Common myeloid progenitor, CD34-positive (primary cell): ENCODE data around the gene B4GALT6.

ENCODE experiments used
- CTCF ChIA-PET: fragments of 350-600 bp; sonication (Branson Sonifier 250); formaldehyde crosslinking; loops from one replicate; lab custom pipeline; 2021; ENCODE audit warnings: antibody characterized with exemption; lab: Charles Lee
- POLR2A ChIA-PET: fragments of 350-600 bp; sonication (Branson Sonifier 250); formaldehyde crosslinking; loops from one replicate; lab custom pipeline; 2021; ENCODE audit warnings: antibody characterized with exemption; lab: Charles Lee
- DNase-seq, 3 donors: peaks; one replicate each; pipeline versions ENCODE4 v3.0.0 to v3.0.0-alpha.2; 2013
- H3K27ac ChIP-seq, 2 experiments: 1 replicate in 1 of 2; 2 replicates in 1 of 2; pipeline ENCODE4 v1.7.0; 2013; ENCODE audit warnings: inconsistent platforms in 2 of 2, low read length in 2 of 2, mild to moderate bottlenecking in 2 of 2, low read depth in 1 of 2, moderate library complexity in 1 of 2; ENCODE audit not compliant: severe bottlenecking in 2 of 2, insufficient read depth in 1 of 2, poor library complexity in 1 of 2
- H3K27me3 ChIP-seq, 5 experiments: replicated peaks in 2 of 5; 1 replicate in 3 of 5; 2 replicates in 2 of 5; pipeline versions ENCODE4 v1.6.1 to v1.7.0; 2013; ENCODE audit warnings: low read length in 4 of 5, mild to moderate bottlenecking in 2 of 5, moderate library complexity in 2 of 5, inconsistent platforms in 1 of 5; ENCODE audit not compliant: insufficient read depth in 5 of 5, control insufficient read depth in 4 of 5
- H3K36me3 ChIP-seq, 4 experiments: 1 replicate in 2 of 4; 2 replicates in 2 of 4; pipeline versions ENCODE4 v1.6.1 to v1.7.0; 2013; ENCODE audit warnings: low read length in 3 of 4, control low read depth in 1 of 4, mild to moderate bottlenecking in 1 of 4; ENCODE audit not compliant: control insufficient read depth in 4 of 4, insufficient read depth in 4 of 4
- H3K4me1 ChIP-seq, 4 experiments: 1 replicate in 3 of 4; 2 replicates in 1 of 4; pipeline versions ENCODE4 v1.6.1 to v1.7.1; 2013; ENCODE audit warnings: low read length in 3 of 4, mild to moderate bottlenecking in 3 of 4, control low read depth in 1 of 4, inconsistent platforms in 1 of 4, moderate library complexity in 1 of 4; ENCODE audit not compliant: control insufficient read depth in 4 of 4, insufficient read depth in 4 of 4; ENCODE audit errors: control extremely low read depth in 1 of 4
- H3K4me3 ChIP-seq, 7 experiments: 1 replicate in 4 of 7; 2 replicates in 3 of 7; pipeline versions ENCODE4 v1.5.1 to v1.7.0; 2013; ENCODE audit warnings: mild to moderate bottlenecking in 7 of 7, low read length in 6 of 7, moderate library complexity in 6 of 7, inconsistent platforms in 2 of 7, low read depth in 2 of 7, control low read depth in 1 of 7; ENCODE audit not compliant: insufficient read depth in 4 of 7, control insufficient read depth in 1 of 7; ENCODE audit errors: extremely low read depth in 1 of 7
- H3K9me3 ChIP-seq, 5 experiments: 1 replicate in 4 of 5; 2 replicates in 1 of 5; pipeline versions ENCODE4 v1.6.1 to v1.7.1; 2013; ENCODE audit warnings: low read length in 4 of 5, mild to moderate bottlenecking in 2 of 5, inconsistent platforms in 1 of 5, low read depth in 1 of 5, moderate library complexity in 1 of 5; ENCODE audit not compliant: control insufficient read depth in 4 of 5, insufficient read depth in 2 of 5; ENCODE audit errors: control extremely low read depth in 1 of 5
- WGBS: methylation state at CpG from one replicate; pipeline ENCODE4 v1.1.5; 2013; ENCODE audit not compliant: insufficient coverage; 5-methylcytosine and 5-hydroxymethylcytosine counted together

The B4GALT6 gene

DNA sequence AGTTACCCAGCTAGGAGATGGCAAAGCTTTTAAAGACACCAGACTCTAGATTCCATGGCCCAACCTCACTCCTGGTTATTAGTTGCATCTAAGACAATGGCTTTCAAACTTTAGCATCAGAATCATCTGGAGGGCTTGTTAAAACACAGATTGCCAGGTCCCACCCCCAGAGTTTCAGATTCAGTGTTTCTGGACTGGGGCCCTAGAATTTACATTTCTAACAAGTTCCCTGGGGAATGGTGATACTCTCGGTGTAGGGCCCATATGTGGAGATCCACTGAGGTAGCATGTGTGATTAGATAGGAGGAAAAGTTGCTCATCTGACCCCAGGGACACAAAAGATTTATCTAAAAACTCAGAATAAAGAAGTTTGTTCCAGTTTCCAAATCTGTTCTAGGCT, 107.2 kb downstream of the B4GALT6 start:
- no peaks in the 10 kb centered on the region for H3K27me3 ChIP-seq
- H3K4me1 ChIP-seq, result peaks cover 9 to 38% (median 21%) of the 10 kb centered on the region in 4 experiments
- H3K36me3 ChIP-seq, result no peaks in the 10 kb centered on the region
- ChIA-PET CTCF (interaction anchor here (1.1 to 1.5 kb wide), 4 partner anchors 16 to 145 kb away, joined by 3 to 7 read pairs (median 4); no protein-coding TSS in a partner anchor), POLR2A (no interaction called here)
- 100% methylated on average over 1 of the region's 1 CpG for WGBS
- no peaks in the 10 kb centered on the region for H3K9me3 ChIP-seq
- DNase-seq, result no peak
- H3K4me3 ChIP-seq, result no peak overlapping the region
- H3K27ac ChIP-seq, result no peak overlapping the region

DNA sequence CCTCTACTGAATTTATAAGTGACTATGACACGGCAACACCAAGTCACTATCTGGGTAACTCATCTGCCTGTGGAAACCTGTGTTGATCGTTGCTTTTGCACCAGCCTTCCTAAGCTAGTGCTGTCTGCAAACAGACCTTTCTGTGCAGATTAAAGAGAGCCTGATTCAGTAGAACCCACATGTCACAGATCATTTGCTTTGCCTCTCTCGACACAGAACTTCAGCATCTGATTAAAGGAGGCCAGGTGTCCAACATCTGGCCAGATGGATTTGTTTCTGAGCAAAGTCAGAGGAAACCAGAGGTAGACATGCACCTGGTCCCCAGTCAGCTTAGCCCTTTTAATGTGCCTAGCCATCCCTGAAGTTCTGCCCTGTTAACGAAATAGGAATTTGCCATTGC, 107.7 kb downstream of the B4GALT6 start:
- Histone ChIP-seq H3K36me3 (no peaks in the 10 kb centered on the region), H3K4me1 (peaks cover 10 to 39% (median 20%) of the 10 kb centered on the region in 4 experiments), H3K27ac (no peak overlapping the region), H3K4me3 (no peak overlapping the region), H3K9me3 (no peaks in the 10 kb centered on the region), H3K27me3 (no peaks in the 10 kb centered on the region)
- CTCF ChIA-PET, result interaction anchor here (1.0 to 1.6 kb wide), 6 partner anchors 9 to 146 kb away, joined by 3 to 7 read pairs (median 4); no protein-coding TSS in a partner anchor
- POLR2A ChIA-PET, result no interaction called here
- DNase-seq, result peak in 1 of 3 donors; percentile 42
- 54% methylated on average over 4 of the region's 4 CpGs for WGBS

DNA sequence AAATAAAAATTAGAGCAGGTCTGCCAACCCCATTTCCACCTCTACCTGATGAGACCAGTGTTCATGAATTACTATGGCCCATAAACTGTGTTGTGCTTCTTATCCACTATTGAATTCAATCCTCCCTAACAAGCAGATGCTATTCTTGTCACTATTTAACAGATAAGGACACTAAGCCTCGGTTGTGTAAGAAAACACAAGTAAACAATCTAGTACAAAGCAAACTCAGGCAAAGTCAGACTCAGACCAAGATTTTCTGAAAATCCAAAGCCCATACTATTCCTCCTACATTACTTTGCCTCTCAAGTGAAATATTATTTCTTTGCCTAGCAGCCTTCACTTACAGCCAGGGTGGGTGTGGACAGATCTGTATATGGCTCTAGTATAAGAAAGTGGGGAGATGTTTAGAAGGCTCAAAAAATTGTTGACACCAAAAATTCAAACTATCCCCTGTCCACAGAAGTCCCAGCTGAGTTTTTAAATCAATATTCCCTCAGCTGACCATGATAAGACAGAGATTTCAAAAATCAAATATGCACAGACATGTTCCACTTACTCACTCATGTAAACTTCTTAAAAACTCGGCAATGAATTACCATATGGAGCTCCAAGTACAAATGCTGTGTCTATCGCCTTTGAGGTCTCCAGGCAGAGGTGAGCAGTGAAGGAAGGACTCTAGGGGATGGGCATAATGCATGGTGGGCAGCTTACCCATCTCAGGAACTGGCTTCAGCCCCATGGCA, 108.7 kb downstream of the B4GALT6 start:
- Histone ChIP-seq H3K4me3 (no peak overlapping the region), H3K36me3 (no peaks in the 10 kb centered on the region), H3K9me3 (no peaks in the 10 kb centered on the region), H3K27me3 (no peaks in the 10 kb centered on the region), H3K27ac (no peak overlapping the region), H3K4me1 (peaks cover 6 to 32% (median 12%) of the 10 kb centered on the region in 4 experiments)
- DNase-seq, result no peak
- ChIA-PET POLR2A (no interaction called here), CTCF (interaction anchor here (1.0 to 1.6 kb wide), 5 partner anchors 10 to 147 kb away, joined by 3 to 7 read pairs (median 4); no protein-coding TSS in a partner anchor)
- 100% methylated on average over 2 of the region's 3 CpGs for WGBS

DNA sequence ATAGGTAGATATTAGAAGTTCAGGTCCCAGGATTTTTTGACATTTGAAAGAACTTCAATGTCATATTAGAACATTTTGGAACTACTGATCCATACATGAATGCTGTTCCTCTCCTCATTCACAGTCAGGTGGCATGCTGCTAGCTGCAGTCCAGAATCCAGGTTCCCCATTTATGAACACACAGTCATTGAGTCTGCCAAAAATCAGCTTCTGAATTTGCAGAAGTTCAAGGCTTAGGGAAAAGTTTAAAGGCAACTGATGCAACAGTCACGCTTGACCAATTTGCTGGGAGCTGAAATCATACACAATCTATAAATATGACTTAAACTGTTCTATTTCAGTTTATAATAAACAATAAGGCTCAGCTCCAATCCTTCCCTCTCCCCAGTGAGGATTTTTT, 110.0 kb downstream of the B4GALT6 start:
- H3K4me1 ChIP-seq, result peaks cover 0 to 22% (median 8%) of the 10 kb centered on the region in 4 experiments
- H3K36me3 ChIP-seq, result no peaks in the 10 kb centered on the region
- H3K4me3 ChIP-seq, result no peak overlapping the region
- no peaks in the 10 kb centered on the region for H3K9me3 ChIP-seq
- ChIA-PET POLR2A (no interaction called here), CTCF (interaction anchor here (0.6 to 1.1 kb wide), 2 partner anchors 20 to 142 kb away, joined by 3 read pairs; no protein-coding TSS in a partner anchor)
- H3K27ac ChIP-seq, result no peak overlapping the region
- no peaks in the 10 kb centered on the region for H3K27me3 ChIP-seq
- DNase-seq, result peak; percentile 50 to 88 (median 84)
- no CpG with 5 or more reads among the region's 1 CpG for WGBS
